Measurements from ENCODE around the gene AKAP6. TPM values are rescaled to one million over a fixed set of nuclear protein-coding genes. Genes with fewer than 3 reads are reported as not detected.

Gene AKAP6
- polyA plus RNA-seq, 3 donors from 2014 or later = not detected

Other genes starting within 250 kb of the AKAP6 start
- not detected for gene RNU6-7, start 127.3 kb upstream of the AKAP6 start, polyA plus RNA-seq
- gene RNU6-8, start 126.0 kb upstream of the AKAP6 start, polyA plus RNA-seq = not detected

All from immature natural killer cell (primary cell).